ENCODE data around the gene POU3F3.

The POU3F3 gene

DNA sequence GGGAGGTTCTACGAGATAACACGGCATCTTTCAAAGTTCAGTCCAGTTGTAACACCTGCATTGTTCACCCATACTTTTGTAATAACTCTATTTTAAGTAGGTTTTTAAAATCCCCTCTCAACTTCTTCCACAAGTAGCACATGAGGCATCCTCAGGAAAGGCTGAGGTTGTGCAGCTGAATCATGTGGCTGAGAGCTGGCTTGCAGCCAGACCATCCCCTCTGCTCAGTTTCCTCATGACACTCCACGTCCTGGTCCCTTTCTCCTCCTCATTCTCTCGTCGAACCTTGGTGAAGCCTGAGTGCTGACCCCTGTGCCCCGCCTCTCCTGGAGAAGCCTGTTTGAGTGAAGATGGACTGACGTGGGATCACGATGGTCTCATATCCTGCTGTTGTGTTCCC, 42.5 kb downstream of the POU3F3 start:
- H3K4me3 ChIP-seq (ENCODE audit: low read depth, low read length), result no peak overlapping the region
- TF ChIP-seq, protein P1, sequence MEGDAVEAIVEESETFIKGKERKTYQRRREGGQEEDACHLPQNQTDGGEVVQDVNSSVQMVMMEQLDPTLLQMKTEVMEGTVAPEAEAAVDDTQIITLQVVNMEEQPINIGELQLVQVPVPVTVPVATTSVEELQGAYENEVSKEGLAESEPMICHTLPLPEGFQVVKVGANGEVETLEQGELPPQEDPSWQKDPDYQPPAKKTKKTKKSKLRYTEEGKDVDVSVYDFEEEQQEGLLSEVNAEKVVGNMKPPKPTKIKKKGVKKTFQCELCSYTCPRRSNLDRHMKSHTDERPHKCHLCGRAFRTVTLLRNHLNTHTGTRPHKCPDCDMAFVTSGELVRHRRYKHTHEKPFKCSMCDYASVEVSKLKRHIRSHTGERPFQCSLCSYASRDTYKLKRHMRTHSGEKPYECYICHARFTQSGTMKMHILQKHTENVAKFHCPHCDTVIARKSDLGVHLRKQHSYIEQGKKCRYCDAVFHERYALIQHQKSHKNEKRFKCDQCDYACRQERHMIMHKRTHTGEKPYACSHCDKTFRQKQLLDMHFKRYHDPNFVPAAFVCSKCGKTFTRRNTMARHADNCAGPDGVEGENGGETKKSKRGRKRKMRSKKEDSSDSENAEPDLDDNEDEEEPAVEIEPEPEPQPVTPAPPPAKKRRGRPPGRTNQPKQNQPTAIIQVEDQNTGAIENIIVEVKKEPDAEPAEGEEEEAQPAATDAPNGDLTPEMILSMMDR (IDR thresholded peaks at IDR 0.05; ENCODE audit: low read depth, low read length), result no peak
- peak; percentile 24 for DNase-seq (ENCODE audit: low read depth, low spot score)
- in situ Hi-C loops (cut with HindIII; ENCODE audit: low sequenced_read_pairs), result no loop called here

- peak; percentile 81 for DNase-seq (ENCODE audit: low read depth, low spot score)
- no peak overlapping the region for H3K4me3 ChIP-seq (ENCODE audit: low read depth, low read length)
- TF ChIP-seq, protein P1 (IDR thresholded peaks at IDR 0.05; ENCODE audit: low read depth, low read length), result no peak
- in situ Hi-C loops (cut with HindIII; ENCODE audit: low sequenced_read_pairs), result no loop called here
These were observed 43.7 kb downstream of the POU3F3 start for GRCh38 chr2:104897515-104898184.

DNA sequence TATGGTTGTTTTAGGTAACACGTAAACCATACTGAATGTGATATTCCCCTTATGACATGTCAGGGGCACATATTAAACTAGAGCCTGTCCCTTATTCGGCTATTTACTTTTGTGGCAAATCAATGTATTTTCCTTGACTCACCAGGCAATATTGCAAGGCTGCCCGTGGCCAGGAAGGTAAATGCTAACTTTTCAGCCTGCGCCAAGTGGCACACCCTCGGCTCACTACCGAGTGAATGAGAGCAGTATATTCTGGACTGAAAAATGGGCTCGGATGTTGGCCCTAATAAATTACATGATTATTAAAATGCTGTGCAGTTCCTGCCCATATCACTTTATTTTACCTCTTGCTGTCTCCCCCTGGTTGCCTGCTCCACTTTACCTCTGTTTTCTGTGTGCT, 46.7 kb downstream of the POU3F3 start:
- H3K4me3 ChIP-seq (ENCODE audit: low read depth, low read length), result no peak overlapping the region
- DNase-seq (ENCODE audit: low read depth, low spot score), result no peak
- in situ Hi-C loops (cut with HindIII; ENCODE audit: low sequenced_read_pairs), result no loop called here
- TF ChIP-seq, protein P1 (IDR thresholded peaks at IDR 0.05; ENCODE audit: low read depth, low read length), result no peak

GRCh38 chr2:104901037-104901881, 47.3 kb downstream of the POU3F3 start:
- TF ChIP-seq, protein P1 (IDR thresholded peaks at IDR 0.05; ENCODE audit: low read depth, low read length), result no peak
- DNase-seq (ENCODE audit: low read depth, low spot score), result no peak
- in situ Hi-C loops (cut with HindIII; ENCODE audit: low sequenced_read_pairs), result no loop called here

DNA sequence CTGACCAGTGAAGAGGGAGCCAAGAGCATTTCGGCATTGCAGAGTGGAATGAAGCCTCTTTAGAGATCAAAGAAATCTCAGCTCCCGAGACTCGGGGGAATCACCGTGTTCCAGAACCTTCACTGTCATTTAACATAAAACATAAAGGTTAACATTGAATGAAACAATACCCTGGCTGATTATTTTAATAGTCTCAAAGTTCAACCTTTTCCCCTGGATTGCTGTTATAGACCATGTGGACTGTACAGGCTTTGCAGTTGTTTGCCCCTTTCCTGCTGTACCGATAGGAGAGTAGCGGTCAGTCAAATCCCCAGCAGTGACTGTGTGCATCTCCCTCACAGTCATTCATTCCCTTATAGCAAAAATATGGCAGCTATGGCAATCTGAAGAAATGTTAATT, 48.4 kb downstream of the POU3F3 start:
- no peak for DNase-seq (ENCODE audit: low read depth, low spot score)
- in situ Hi-C loops (cut with HindIII; ENCODE audit: low sequenced_read_pairs), result no loop called here
- TF ChIP-seq, protein P1 (IDR thresholded peaks at IDR 0.05; ENCODE audit: low read depth, low read length), result no peak
- no peak overlapping the region for H3K4me3 ChIP-seq (ENCODE audit: low read depth, low read length)

More at GRCh38 chr2:104901037-104901881, 47.3 kb downstream of the POU3F3 start:
- no peak overlapping the region for H3K4me3 ChIP-seq (ENCODE audit: low read depth, low read length)
